HepG2 (cell line): ENCODE data around the gene PXYLP1. TPM values are rescaled to one million over a fixed set of nuclear protein-coding genes. Genes with fewer than 3 reads are reported as not detected.

Experiments
- DMAP1 ChIP-seq: IDR thresholded peaks from 2 replicates; pipeline ENCODE4 v1.6.1; 2016
- HNRNPLL ChIP-seq: fragments of 200-400 bp; formaldehyde crosslinking; IDR thresholded peaks from 2 replicates; pipeline ENCODE4 v1.6.1; 2017; ENCODE audit warnings: mild to moderate bottlenecking, low read depth, low read length; ENCODE audit not compliant: poor library complexity, severe bottlenecking
- ISL2 ChIP-seq: sonication (generic); formaldehyde crosslinking; IDR thresholded peaks from 2 replicates; pipeline ENCODE4 v1.5.0; 2020; ENCODE audit warnings: missing genetic modification reagents
- NAIF1 ChIP-seq: sonication (generic); formaldehyde crosslinking; IDR thresholded peaks from 2 replicates; pipeline ENCODE4 v1.5.0; 2020; ENCODE audit warnings: mild to moderate bottlenecking, missing genetic modification reagents, borderline replicate concordance
- SMC3 ChIP-seq: IDR thresholded peaks from 2 replicates; pipeline ENCODE4 v1.6.1; 2011; ENCODE audit warnings: low read length, improper control_type of control experiment
- SP1 ChIP-seq, 2 experiments: fragments of 450-650 bp in 1 of 2; sonication (generic) in 1 of 2; formaldehyde crosslinking in 1 of 2; IDR thresholded peaks; 2 replicates each; pipeline versions ENCODE4 v1.4.0 to v1.6.1; 2016 to 2020; ENCODE audit warnings: missing genetic modification reagents in 1 of 2
- SP5 ChIP-seq: IDR thresholded peaks from 2 replicates; pipeline ENCODE4 v1.6.1; 2016; ENCODE audit warnings: low read depth, borderline replicate concordance
- STAG1 ChIP-seq: sonication (generic); formaldehyde crosslinking; IDR thresholded peaks from 2 replicates; pipeline ENCODE4 v1.4.0; 2020; ENCODE audit warnings: missing genetic modification reagents
- TRIM24 ChIP-seq: sonication (generic); formaldehyde crosslinking; IDR thresholded peaks from 2 replicates; pipeline ENCODE4 v1.8.0; 2022; ENCODE audit warnings: mild to moderate bottlenecking, missing genetic modification reagents
- WIZ ChIP-seq: sonication (generic); formaldehyde crosslinking; IDR thresholded peaks from 2 replicates; pipeline ENCODE4 v1.5.1; 2020; ENCODE audit warnings: mild to moderate bottlenecking, missing genetic modification reagents
- ZNF546 ChIP-seq: sonication (generic); formaldehyde crosslinking; conservative IDR thresholded peaks from 2 replicates; pipeline ENCODE4 v1.8.1; 2023; ENCODE audit warnings: mild to moderate bottlenecking, missing genetic modification reagents
- ZNF605 ChIP-seq: sonication (generic); formaldehyde crosslinking; IDR thresholded peaks from 2 replicates; pipeline ENCODE4 v1.8.0; 2022; ENCODE audit warnings: mild to moderate bottlenecking, missing genetic modification reagents
- polyA plus RNA-seq, 8 experiments: library from polyadenylated mRNA; depleted of rRNA in 3 of 8; stranded (reverse) in 7 of 8; unstranded in 1 of 8; fragments of >200 nt; fragmentation: Illumina TruSeq in 4 of 8; extraction: Trizol in 4 of 8; gene quantifications; 2 replicates each; pipeline versions ENCODE4 v1.2.1 to v1.2.3, GENCODE V29; 2011 to 2016; ENCODE audit warnings: low read depth in 4 of 8, missing spikeins in 1 of 8, mixed read lengths in 1 of 8; ENCODE audit not compliant: insufficient read depth in 1 of 8
- total RNA-seq, 5 experiments: library from RNA; depleted of rRNA; stranded (reverse); fragments of >200 nt; fragmentation: Illumina TruSeq; extraction: Trizol; gene quantifications; 2 replicates each; pipeline ENCODE4 v1.2.3, GENCODE V29; 2016; ENCODE audit warnings: low read depth in 1 of 5
- TF ChIP-seq, protein P1 (sequence below): sonication (generic); formaldehyde crosslinking; IDR thresholded peaks from 2 replicates; pipeline ENCODE4 v1.5.0; 2020; ENCODE audit warnings: mild to moderate bottlenecking, missing genetic modification reagents, borderline replicate concordance
- TF ChIP-seq, protein P2 (sequence below): sonication (generic); formaldehyde crosslinking; IDR thresholded peaks from 2 replicates; pipeline ENCODE4 v1.8.1; 2023; ENCODE audit warnings: missing genetic modification reagents, inconsistent platforms, borderline replicate concordance
- TF ChIP-seq, protein P3 (sequence below): sonication (generic); formaldehyde crosslinking; IDR thresholded peaks from 2 replicates; pipeline ENCODE4 v1.4.0; 2020; ENCODE audit warnings: mild to moderate bottlenecking, missing genetic modification reagents

The PXYLP1 gene
- total and polyA plus RNA-seq, 2 of the 13 experiments (the other 11 are each of a cell fraction or from before 2014, with no cell fraction given), result 4.9 to 8.1 TPM

DNA sequence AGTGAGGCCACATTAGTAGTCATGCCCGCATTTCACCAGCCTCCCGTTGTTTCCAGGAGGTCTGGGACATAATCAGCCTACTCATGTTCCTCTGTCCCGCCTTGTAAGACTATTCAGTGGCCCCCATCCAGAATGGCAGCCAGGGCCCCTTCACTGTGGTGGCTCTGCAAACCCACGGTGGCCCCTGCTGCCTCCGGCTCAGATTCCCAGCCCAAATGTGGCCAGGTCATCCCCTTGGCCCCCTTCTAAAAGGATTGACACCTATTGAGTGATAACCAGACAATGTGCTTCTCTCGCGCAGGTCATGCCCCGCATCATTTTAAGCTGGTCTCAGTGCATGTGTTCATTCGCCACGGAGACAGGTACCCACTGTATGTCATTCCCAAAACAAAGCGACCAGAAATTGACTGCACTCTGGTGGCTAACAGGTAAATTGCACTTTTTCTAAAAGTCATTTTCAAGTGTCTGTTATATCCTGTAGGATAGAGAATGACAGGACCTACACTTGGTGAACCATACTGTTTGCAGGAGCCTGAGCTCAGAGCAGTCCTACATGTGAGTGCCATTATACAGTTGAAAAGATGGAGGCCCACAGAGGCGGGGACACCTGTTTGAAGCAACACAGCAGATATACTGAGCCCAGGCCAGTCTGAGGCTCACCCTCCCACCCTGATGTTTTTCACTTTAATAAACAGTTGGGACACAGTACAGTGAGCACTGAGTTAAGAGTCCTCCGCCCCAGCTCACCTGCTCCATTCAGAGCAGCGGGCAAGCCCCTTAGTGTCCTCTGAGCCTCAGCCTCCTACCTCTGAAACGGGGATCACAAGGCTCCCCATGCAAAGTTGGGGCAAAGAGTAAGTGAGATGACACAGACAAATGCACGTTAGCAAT is 47.7 kb downstream of the PXYLP1 start (continued):
- TF ChIP-seq, protein P1, sequence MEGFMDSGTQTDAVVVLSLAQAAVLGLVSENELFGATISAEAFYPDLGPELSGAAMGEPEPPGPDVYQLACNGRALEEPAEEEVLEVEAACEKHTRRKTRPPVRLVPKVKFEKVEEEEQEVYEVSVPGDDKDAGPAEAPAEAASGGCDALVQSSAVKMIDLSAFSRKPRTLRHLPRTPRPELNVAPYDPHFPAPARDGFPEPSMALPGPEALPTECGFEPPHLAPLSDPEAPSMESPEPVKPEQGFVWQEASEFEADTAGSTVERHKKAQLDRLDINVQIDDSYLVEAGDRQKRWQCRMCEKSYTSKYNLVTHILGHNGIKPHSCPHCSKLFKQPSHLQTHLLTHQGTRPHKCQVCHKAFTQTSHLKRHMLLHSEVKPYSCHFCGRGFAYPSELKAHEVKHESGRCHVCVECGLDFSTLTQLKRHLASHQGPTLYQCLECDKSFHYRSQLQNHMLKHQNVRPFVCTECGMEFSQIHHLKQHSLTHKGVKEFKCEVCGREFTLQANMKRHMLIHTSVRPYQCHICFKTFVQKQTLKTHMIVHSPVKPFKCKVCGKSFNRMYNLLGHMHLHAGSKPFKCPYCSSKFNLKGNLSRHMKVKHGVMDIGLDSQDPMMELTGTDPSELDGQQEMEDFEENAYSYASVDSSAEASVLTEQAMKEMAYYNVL, result no peak
- TF ChIP-seq, protein P2, sequence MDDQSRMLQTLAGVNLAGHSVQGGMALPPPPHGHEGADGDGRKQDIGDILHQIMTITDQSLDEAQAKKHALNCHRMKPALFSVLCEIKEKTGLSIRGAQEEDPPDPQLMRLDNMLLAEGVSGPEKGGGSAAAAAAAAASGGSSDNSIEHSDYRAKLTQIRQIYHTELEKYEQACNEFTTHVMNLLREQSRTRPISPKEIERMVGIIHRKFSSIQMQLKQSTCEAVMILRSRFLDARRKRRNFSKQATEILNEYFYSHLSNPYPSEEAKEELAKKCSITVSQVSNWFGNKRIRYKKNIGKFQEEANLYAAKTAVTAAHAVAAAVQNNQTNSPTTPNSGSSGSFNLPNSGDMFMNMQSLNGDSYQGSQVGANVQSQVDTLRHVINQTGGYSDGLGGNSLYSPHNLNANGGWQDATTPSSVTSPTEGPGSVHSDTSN (CRISPR knock-in tag), result no peak
- TF ChIP-seq SP1 (IDR thresholded peaks at IDR 0.05), result no peak
- TF ChIP-seq SP1 (CRISPR knock-in tag; IDR thresholded peaks at IDR 0.05), result no peak
- TF ChIP-seq ZNF605 (CRISPR knock-in tag), result 0 out of 2 replicates have a peak, but pooled peaks have one; percentile 16
- peak; percentile 59; the same call in 1 of the 2 replicates for TF ChIP-seq STAG1 (CRISPR knock-in tag)
- no peak for TF ChIP-seq NAIF1 (CRISPR knock-in tag)
- TF ChIP-seq ISL2, result no peak
- TF ChIP-seq WIZ (CRISPR knock-in tag), result no peak
- no peak for TF ChIP-seq SP5
- peak; percentile 70 for TF ChIP-seq SMC3
- no peak for TF ChIP-seq ZNF546 (CRISPR knock-in tag)
- TF ChIP-seq DMAP1 (CRISPR knock-in tag), result no peak
- TF ChIP-seq, protein P3, sequence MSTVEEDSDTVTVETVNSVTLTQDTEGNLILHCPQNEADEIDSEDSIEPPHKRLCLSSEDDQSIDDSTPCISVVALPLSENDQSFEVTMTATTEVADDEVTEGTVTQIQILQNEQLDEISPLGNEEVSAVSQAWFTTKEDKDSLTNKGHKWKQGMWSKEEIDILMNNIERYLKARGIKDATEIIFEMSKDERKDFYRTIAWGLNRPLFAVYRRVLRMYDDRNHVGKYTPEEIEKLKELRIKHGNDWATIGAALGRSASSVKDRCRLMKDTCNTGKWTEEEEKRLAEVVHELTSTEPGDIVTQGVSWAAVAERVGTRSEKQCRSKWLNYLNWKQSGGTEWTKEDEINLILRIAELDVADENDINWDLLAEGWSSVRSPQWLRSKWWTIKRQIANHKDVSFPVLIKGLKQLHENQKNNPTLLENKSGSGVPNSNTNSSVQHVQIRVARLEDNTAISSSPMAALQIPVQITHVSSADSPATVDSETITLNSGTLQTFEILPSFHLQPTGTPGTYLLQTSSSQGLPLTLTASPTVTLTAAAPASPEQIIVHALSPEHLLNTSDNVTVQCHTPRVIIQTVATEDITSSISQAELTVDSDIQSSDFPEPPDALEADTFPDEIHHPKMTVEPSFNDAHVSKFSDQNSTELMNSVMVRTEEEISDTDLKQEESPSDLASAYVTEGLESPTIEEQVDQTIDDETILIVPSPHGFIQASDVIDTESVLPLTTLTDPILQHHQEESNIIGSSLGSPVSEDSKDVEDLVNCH, result no peak
- TF ChIP-seq HNRNPLL, result no peak
- TF ChIP-seq TRIM24 (CRISPR knock-in tag), result no peak
